NT2/D1 (cell line): ENCODE results near the gene UPK3A.
"Not testable (repeated sequence)": the region's sequence is repeated elsewhere in the genome, so short reads cannot be mapped to it uniquely, and the experiment has no call there.

Experiments
- YY1 ChIP-seq: IDR thresholded peaks from 2 replicates; pipeline ENCODE4 v1.6.1; 2011; ENCODE audit not compliant: insufficient read length, insufficient read depth
- ZNF274 ChIP-seq: IDR thresholded peaks from 2 replicates; pipeline ENCODE4 v1.6.1; 2011; ENCODE audit warnings: mild to moderate bottlenecking, low read depth, low read length

DNA sequence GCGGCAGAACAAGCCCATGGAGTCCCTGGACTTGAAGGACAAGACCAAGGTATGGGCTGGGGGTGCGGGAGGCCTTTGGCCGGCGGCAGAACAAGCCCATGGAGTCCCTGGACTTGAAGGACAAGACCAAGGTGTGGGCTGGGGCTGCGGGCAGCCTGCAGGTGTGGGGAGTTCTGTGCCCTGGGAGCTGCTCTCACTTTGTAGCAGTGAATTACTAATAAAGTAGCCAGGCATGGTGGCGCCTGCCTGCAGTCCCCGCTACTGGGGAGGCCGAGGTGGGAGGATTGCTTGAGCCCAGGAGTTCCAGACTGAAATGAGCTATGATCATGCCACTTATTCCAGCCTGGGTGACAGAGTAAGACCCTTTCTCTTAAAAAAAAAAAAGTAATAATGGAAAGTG is 43.5 kb downstream of the UPK3A start:
- not testable (repeated sequence) for TF ChIP-seq ZNF274, YY1
